Measurements from ENCODE around the gene CCDC88A.
"Not testable (repeated sequence)": the region's sequence is repeated elsewhere in the genome, so short reads cannot be mapped to it uniquely, and the experiment has no call there.

The CCDC88A gene

GRCh38 chr2:55419679-55420438, at the start of gene CCDC88A:
Gene CCDC88A (minus strand): TSS chr2:55419856. CDS start chr2:55419079, 777 bp downstream.
- peak; percentile 100 for DNase-seq (ENCODE audit: low spot score)

- no peak for DNase-seq (ENCODE audit: low spot score)
Observed at GRCh38 chr2:55461679-55462078, 42.0 kb upstream of the CCDC88A start.

GRCh38 chr2:55460562-55460961, 40.9 kb upstream of the CCDC88A start:
- DNase-seq (ENCODE audit: low spot score) = no peak

GRCh38 chr2:55459714-55460274, 40.1 kb upstream of the CCDC88A start:
- DNase-seq (ENCODE audit: low spot score) = no peak

- DNase-seq (ENCODE audit: low spot score) = no peak
Observed at GRCh38 chr2:55459279-55459678, 39.6 kb upstream of the CCDC88A start.

- DNase-seq (ENCODE audit: low spot score) = no peak
Observed at GRCh38 chr2:55454121-55454520, 34.5 kb upstream of the CCDC88A start.

GRCh38 chr2:55452879-55453278, 33.2 kb upstream of the CCDC88A start:
- DNase-seq (ENCODE audit: low spot score) = no peak

- DNase-seq (ENCODE audit: low spot score) = no peak
Observed at GRCh38 chr2:55451699-55452098, 32.0 kb upstream of the CCDC88A start.

- DNase-seq (ENCODE audit: low spot score) = not testable (repeated sequence)
Observed at GRCh38 chr2:55450014-55450413, 30.4 kb upstream of the CCDC88A start.

GRCh38 chr2:55442045-55442760, 22.5 kb upstream of the CCDC88A start:
- DNase-seq (ENCODE audit: low spot score) = not testable (repeated sequence)

GRCh38 chr2:55441280-55441892, 21.7 kb upstream of the CCDC88A start:
- no peak for DNase-seq (ENCODE audit: low spot score)

- DNase-seq (ENCODE audit: low spot score) = no peak
Observed at GRCh38 chr2:55439101-55439397, 19.4 kb upstream of the CCDC88A start.

- DNase-seq (ENCODE audit: low spot score) = no peak
Observed at GRCh38 chr2:55438391-55439100, 18.9 kb upstream of the CCDC88A start.

GRCh38 chr2:55437515-55438390, 18.1 kb upstream of the CCDC88A start:
- no peak for DNase-seq (ENCODE audit: low spot score)

GRCh38 chr2:55431982-55432627, 12.4 kb upstream of the CCDC88A start:
- DNase-seq (ENCODE audit: low spot score) = no peak

- no peak for DNase-seq (ENCODE audit: low spot score)
Observed at GRCh38 chr2:55430211-55430975, 10.7 kb upstream of the CCDC88A start.

GRCh38 chr2:55428258-55428657, 8.6 kb upstream of the CCDC88A start:
- DNase-seq (ENCODE audit: low spot score) = no peak

- no peak for DNase-seq (ENCODE audit: low spot score)
Observed at GRCh38 chr2:55425431-55425831, 5.8 kb upstream of the CCDC88A start.

GRCh38 chr2:55422876-55423665, 3.4 kb upstream of the CCDC88A start:
- DNase-seq (ENCODE audit: low spot score) = no peak
